ENCODE data around the gene RLF.

RLF gene

DNA sequence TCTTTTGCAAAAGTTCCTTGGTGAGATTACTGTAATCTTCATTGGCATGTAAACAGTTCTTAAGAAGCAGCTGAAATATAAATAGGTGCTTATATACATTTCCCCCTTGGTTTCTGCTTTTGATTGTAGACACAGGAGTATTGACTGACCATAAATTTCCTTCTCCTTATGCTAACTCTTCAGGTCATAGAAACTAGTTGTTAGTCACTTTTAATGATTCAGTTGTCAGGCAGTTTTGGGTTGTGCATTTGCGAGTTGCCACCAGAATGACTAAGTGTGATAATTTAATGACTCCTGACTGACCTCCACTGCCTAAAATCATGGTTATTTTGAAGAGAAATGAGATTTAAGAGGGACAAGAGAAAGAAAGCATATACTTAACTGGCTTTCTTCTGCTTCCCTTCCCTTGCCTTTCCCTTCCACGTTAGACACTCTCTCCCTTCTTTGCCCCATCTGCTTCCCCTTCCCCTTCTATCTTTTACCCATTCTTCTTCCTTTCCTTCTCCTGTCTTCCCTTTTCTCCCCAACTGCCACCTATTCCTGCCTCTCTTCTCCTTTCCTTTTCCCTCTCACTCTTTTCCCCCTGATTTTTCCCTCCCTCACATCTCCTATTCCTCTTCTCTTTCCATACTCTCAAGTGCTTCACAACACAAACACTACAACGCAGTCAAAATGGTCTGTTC lies 109.1 kb downstream of the RLF start:
- no peak for DNase-seq (ENCODE audit: low spot score)

DNA sequence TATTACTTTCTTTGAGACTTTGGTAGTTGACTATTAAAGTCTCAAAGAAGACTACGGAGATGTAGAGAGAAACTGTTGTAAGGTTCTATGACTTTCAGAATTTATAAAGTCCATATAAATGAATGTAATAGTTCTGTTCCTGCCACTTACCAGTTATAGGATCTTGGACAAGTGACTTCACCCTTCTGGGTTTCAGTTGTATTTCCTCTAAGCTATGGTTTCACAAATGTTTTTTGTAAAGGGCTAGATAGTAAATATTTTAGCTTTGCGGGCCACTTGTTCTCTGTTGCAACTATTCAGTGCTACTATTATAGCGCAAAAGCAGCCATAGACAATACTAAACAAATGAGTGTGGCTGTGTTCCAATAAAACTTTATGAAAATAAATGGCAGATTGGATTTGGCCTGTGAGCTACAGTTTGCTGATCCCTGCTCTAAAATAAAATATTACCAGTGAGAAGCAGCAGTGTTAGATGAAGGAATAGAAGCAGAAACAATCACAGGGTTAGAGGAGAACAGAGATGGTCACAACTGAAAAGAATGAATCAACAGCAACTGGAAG lies 111.5 kb downstream of the RLF start:
- DNase-seq (ENCODE audit: low spot score): no peak

DNA sequence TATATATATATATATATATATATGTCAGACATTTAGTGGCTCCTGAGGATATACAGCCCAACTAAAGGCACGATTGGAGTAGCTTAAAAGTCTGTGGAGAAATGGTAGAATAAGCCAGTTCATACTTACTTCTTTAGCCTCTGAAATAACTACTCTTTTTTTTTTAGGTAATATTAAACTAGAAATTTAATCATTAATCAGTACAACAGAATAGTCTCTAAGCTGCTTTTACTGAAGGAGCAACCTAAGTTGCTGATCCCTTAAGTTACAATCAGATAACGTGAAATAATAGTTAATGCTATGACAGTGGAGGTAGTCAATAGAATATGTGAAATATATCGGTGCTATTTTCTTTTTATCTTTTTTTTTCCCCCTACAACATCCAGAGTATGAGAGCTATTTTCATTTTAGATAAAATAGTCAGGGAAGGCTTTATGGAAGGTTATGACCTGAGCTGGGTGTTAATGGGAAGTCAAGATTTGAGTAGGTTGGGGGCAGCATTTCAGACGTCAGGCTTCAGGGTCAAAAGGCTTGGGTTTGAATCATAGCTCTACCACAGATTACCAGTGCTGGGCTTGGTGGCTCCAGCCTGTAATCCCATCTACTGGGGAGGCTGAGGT lies 112.5 kb downstream of the RLF start:
- DNase-seq (ENCODE audit: low spot score): no peak

DNA sequence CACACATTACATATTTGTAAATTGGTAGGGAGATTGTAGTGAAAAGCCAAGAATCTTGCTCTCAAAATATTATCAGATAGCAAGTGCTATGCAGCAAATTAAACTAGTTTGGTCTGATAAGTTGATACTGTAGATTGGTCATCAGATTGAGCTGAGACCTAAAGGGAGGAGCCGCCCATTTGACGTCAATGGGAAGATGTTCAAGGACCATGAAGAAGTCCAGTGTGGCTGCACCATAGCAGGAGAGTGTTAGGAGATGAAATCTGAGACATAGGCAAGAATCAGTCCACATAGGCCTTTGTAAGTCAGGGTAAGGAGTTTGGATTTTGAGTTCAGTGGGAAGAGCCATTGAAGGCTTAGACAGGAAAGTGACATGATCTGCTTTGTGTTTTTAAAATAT lies 113.1 kb downstream of the RLF start:
- no peak for DNase-seq (ENCODE audit: low spot score)

DNA sequence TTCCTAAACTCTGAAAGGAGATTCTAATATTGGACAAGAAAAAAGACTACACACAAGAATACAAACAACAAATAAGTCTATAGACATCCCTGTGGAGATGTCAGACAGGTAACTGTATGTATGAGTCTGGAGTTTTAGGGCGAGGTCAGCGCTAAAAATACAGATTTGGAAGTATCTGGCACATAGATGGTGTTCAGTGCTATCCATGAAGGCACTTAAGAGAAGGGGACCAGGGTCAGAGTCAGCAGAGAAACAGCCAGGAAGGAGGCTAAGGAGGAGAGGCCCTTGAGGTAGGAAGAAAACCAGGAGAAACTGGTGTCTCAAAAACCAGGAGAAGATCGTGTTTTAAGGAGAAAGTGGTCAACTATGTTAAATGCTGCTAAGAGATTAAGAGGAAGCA lies 114.9 kb downstream of the RLF start:
- no peak for DNase-seq (ENCODE audit: low spot score)

DNA sequence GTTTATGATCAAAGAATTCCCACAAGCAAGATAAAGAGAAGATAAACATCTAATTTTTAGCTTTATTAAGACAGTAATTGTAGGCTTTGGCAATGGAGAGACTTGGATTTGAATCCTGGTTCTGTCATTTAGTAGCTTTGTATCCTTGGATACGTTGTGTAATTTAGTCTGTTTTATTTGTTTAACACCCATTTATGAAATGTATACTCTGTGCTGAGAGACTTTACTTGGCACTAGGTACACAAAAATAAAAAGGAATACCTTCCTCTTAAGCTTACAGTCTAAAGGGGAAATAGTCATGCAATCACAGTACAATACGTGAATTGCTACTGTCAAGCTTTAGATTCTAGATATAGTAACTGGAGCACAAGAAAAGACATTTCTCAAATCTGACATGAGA lies 120.7 kb downstream of the RLF start:
- no peak for DNase-seq (ENCODE audit: low spot score)
